Mesodermal cell (in vitro differentiated cells): ENCODE data around the gene MYLK4.

ENCODE experiments used
- H3K27ac ChIP-seq: 2 replicates; pipeline ENCODE4 v1.7.0; 2013; ENCODE audit warnings: mild to moderate bottlenecking, low read depth, low read length, moderate library complexity; ENCODE audit not compliant: severe bottlenecking
- H3K36me3 ChIP-seq: 2 replicates; pipeline ENCODE4 v1.7.1; 2013; ENCODE audit warnings: mild to moderate bottlenecking, low read length, moderate library complexity; ENCODE audit not compliant: control insufficient read depth, insufficient read depth
- H3K4me1 ChIP-seq: one replicate; pipeline ENCODE4 v1.7.1; 2013; ENCODE audit warnings: mild to moderate bottlenecking, low read length; ENCODE audit not compliant: insufficient read depth, control insufficient read depth, poor library complexity, severe bottlenecking
- H3K4me3 ChIP-seq: 2 replicates; pipeline ENCODE4 v1.7.0; 2013; ENCODE audit warnings: low read length, control low read depth, mild to moderate bottlenecking; ENCODE audit not compliant: insufficient read depth, poor library complexity, severe bottlenecking; ENCODE audit errors: extremely low read depth
- H3K9me3 ChIP-seq: 2 replicates; pipeline ENCODE4 v1.7.1; 2013; ENCODE audit warnings: mild to moderate bottlenecking, low read length, moderate library complexity; ENCODE audit not compliant: control insufficient read depth
- WGBS, 2 experiments: methylation state at CpG; one replicate each; pipeline ENCODE4 v1.1.5; 2013; ENCODE audit warnings: missing lambda C conversion rate in 2 of 2; ENCODE audit not compliant: insufficient coverage in 2 of 2; 5-methylcytosine and 5-hydroxymethylcytosine counted together

MYLK4 gene

DNA sequence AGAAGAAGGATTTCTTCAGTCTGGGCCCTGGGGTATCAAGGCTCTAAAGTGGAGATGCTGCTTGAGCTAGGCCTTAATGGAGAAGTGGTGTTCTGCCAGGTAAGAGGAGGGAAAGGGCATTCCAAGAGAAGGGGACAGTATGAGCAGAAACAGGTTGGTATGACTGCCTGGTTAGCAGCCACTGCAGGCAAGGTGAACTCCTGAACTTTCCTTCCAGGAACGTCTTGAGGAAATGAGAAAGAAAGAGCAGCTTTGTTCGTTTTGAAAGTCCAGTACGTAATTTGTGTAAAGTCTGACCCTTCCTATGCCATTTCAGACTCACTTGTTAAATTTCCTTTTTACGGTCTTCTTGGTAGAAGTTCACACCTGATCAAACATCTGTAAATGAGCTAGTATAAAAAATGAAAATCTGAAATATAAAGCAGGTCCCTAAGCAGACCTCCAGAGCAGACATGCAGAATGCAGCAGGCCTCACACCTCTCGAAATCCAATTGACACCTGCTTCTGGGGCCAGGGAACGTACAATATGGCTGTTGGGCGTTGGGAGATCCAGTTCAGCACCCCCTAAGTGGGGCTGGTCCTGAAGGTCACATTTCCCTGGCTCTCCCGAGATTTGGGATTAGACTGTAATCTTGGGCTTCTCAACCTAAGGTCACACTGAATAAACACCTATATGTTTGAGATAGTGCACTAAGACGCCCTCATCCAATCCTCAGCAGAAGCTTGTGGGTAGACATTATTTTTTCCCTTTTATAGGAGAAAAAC is 33.6 kb downstream of the MYLK4 start:
- H3K27ac ChIP-seq: no peak overlapping the region
- no peak overlapping the region for H3K4me3 ChIP-seq
- WGBS, 2 experiments: 93 to 94% methylated on average over 6 to 7 of the region's 9 CpGs
- H3K36me3 ChIP-seq: no peaks in the 10 kb centered on the region
- peaks cover 6% of the 10 kb centered on the region for H3K4me1 ChIP-seq
- peaks cover 12% of the 10 kb centered on the region for H3K9me3 ChIP-seq

DNA sequence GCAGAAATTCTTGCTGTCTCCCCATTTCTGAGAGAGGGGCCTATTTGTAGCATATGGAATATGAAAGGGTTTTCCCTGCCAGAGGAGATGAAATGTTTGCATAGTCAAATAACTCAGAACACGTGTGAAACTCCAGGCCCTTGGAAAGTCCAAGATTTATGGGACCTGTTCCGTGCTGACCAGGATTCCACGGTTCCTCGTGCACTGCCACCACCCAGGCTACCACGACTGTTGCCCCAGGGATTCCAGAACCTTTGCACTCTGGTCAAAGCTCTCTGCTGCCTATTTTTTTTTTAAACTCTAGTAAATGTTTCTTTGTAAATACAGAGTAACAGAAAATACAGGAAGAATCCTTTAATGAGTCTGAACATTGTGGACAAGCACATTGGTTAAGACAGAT is 35.0 kb downstream of the MYLK4 start:
- Histone ChIP-seq H3K4me3 (no peak overlapping the region), H3K9me3 (peaks cover 15% of the 10 kb centered on the region), H3K4me1 (peaks cover 6% of the 10 kb centered on the region), H3K27ac (no peak overlapping the region), H3K36me3 (no peaks in the 10 kb centered on the region)
- WGBS, 2 experiments: 93 to 98% methylated on average over 4 of the region's 5 CpGs

DNA sequence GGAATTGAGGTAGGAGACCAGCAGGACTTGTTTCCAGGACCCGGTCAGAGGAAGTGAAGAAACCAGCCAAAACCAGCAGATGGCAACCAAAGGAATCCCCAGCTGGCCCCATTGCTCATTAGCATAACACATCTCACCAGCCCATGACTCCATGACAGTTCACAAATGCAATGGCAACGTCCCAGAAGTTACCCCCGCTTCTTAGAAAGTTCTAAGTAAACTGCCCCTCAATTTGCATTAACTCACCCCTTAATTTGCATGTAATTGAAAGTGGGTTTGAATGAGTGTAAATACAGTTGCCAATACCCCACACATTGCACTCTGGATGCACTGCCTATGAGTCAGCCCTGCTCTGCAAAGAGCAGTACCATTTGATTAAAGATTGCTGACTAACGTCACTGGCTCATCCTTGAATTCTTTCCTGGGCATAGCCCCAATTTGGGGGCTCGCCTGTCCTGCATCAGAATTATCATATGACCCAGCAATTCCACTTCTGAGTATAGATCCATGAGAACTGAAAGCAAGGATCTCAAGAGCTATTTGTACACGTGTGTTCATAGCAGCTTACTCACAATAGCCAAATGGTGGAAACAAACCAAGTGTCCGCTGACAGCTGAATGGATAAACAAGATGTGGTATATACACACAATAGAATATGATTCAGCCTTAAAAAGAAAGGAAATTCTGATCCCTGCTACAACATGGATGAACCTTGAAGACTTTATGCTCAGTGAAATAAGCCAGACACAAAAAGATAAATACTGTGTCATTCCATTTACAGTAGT is 36.4 kb downstream of the MYLK4 start:
- H3K27ac ChIP-seq: no peak overlapping the region
- no peak overlapping the region for H3K4me3 ChIP-seq
- peaks cover 27% of the 10 kb centered on the region for H3K9me3 ChIP-seq
- no peaks in the 10 kb centered on the region for H3K36me3 ChIP-seq
- 79 to 97% methylated on average over 3 of the region's 7 CpGs for WGBS, 2 experiments
- peaks cover 6% of the 10 kb centered on the region for H3K4me1 ChIP-seq

DNA sequence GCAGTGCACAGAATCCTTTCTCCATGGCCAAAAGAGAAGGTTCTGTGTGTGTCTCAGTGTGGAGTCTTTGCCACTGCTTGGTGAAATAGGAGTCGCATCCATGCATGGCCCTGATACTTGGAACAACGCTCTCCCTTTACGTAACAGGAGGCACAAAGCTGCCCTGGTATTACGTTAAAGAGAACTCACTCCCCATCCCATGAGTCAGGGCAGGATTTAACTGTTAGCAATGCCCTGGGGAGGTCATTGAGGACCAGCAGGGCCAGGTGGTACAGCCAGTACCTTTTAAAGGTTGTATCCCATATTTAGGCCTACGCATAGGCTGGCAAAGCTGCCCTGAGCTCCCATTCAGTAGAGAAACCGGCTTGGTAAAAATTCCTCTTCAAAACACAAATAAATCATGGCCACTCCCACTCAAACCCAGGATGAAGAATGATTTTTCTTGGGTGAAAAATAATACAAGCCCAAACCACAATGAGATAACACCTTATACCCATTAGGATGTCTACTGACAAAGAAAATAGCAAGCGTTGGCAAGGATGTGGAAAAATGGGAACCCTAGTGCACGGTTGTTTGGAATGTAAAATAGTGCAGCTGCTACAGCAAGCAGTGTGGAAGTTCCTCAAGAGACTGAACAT is 37.1 kb downstream of the MYLK4 start:
- 89 to 93% methylated on average over 5 to 8 of the region's 8 CpGs for WGBS, 2 experiments
- Histone ChIP-seq H3K4me1 (peaks cover 6% of the 10 kb centered on the region), H3K36me3 (no peaks in the 10 kb centered on the region), H3K9me3 (peaks cover 33% of the 10 kb centered on the region), H3K4me3 (no peak overlapping the region), H3K27ac (no peak overlapping the region)

DNA sequence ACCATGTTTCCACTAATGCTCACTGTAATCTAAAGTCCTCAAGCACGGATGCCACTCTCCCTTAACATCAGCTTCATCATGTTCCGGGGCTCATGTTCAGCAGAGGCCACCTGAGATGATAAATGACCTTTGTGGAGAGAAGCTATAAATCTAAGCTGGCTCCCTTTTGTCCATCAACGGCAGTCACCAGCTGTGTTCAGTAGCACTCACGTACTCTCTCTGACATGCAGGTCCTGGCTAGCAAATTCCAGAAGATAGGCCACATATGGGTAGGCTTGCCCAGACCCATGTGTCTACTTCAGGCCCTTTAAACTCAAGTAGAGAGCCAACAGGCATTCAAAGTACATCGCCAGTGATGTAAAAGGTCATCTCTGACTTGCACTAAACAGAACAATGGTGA is 38.6 kb downstream of the MYLK4 start:
- no peaks in the 10 kb centered on the region for H3K36me3 ChIP-seq
- H3K27ac ChIP-seq: no peak overlapping the region
- 92 to 95% methylated on average over 3 of the region's 5 CpGs for WGBS, 2 experiments
- H3K4me1 ChIP-seq: peaks cover 6% of the 10 kb centered on the region
- H3K4me3 ChIP-seq: no peak overlapping the region
- H3K9me3 ChIP-seq: peaks cover 33% of the 10 kb centered on the region

DNA sequence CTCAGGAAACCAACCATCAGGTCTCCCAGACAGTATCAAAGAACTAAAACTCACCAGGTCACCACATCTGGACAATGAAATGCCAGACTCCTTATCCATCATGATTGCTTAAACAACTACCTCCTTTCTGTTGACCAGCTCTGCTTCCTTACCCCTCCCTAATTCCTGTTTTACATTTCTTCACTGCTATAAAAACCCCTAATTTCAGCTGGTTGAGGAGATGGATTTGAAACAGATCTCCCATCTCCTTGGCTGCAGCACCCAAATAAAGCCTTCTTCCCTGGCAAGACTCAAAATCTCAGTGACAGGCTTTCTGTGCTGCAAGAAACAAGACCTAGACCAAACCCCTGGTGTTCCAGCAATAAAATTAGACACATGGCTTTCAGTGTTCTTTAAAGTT is 40.3 kb downstream of the MYLK4 start:
- Histone ChIP-seq H3K27ac (no peak overlapping the region), H3K4me1 (peaks cover 6% of the 10 kb centered on the region), H3K4me3 (no peak overlapping the region), H3K36me3 (no peaks in the 10 kb centered on the region), H3K9me3 (peaks cover 33% of the 10 kb centered on the region)

DNA sequence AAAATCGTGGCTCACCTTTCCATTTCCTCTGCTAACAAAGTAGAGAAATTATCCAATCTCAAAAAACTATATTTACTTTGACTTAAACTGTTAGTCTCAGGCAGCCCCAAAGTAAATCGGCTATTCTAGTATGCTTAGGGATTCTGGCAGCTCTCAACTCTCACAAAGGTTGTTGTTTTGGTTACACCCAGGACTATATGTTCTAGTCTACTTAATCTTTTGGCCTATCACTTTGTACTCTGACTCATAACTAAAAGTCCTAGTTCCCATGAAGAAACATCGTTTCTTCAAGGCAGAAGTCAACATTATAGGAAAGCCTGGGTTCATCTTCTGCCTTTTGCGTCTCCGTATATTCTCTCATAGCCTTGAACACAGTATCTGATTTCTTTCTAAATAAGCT is 42.3 kb downstream of the MYLK4 start:
- H3K4me1 ChIP-seq: no peaks in the 10 kb centered on the region
- H3K36me3 ChIP-seq: no peaks in the 10 kb centered on the region
- WGBS, 2 experiments: 95 to 100% methylated on average over 2 of the region's 5 CpGs
- H3K9me3 ChIP-seq: peaks cover 30% of the 10 kb centered on the region
- no peak overlapping the region for H3K4me3 ChIP-seq
- H3K27ac ChIP-seq: no peak overlapping the region

DNA sequence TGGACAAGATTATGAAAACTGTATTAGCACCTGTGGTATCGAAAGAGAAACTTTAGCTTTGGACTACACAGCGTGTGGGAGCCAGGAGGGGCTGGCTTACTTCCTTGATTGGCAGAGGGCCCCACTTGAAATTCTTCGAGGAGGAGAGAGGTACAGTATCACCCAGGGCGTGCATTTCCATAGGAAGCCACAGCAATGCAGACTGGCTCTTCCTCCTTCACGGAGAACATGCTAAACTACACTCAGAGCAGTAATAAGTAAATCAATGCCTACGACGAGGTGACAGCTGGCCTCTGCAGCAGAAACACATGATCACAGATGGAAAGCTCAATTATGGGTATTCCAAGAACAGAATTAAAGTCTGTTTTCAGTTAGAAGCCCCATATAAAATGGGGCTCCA is 44.2 kb downstream of the MYLK4 start:
- Histone ChIP-seq H3K27ac (no peak overlapping the region), H3K4me3 (no peak overlapping the region), H3K36me3 (no peaks in the 10 kb centered on the region), H3K4me1 (no peaks in the 10 kb centered on the region), H3K9me3 (peaks cover 22% of the 10 kb centered on the region)
- WGBS, 2 experiments: 90 to 91% methylated on average over 6 to 7 of the region's 7 CpGs

DNA sequence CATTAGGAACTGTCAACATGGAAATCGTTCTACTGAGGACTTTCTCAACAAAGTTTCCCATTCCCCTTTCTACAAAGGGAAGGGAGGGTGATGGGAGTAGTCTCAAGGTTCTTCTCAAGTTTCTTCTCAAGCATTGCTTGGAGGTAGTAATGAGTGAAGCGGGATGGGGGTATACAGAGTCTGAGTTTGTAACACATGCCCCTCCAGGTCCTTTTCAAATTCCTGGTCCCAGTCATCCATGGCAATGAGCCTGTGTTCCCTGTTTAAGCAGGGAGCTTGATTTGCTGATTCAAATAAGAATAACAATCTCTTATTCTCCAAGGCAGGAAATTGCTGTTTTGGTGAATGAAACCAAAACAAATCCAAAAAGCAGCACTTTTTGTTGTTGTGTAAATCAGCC is 45.5 kb downstream of the MYLK4 start:
- H3K9me3 ChIP-seq: peaks cover 13% of the 10 kb centered on the region
- no peak overlapping the region for H3K4me3 ChIP-seq
- no peak overlapping the region for H3K27ac ChIP-seq
- no peaks in the 10 kb centered on the region for H3K4me1 ChIP-seq
- WGBS, 2 experiments: 100% methylated on average over 1 of the region's 2 CpGs; no CpG with 5 or more reads in 1 of the 2 experiments
- H3K36me3 ChIP-seq: no peaks in the 10 kb centered on the region

DNA sequence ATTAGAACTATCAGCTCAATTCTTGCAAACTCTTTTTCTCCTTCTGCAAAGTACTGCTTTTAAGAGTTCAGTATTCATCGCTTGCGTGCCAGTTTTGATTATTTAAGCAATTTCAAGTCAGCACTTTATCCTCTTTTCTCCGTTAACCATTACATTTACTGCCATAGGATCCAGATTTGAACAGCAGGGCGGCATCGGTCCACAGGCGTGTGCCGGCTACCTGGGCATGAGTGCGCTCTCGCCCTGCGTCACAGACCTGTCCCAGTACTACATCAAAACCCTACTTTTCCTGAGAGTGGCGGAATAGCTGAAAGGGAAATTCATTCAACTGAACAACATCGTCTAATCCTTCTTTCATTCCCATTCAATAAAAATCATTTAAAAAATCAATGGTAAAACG is 53.4 kb downstream of the MYLK4 start:
- Histone ChIP-seq H3K27ac (no peak overlapping the region), H3K4me3 (no peak overlapping the region), H3K9me3 (no peaks in the 10 kb centered on the region), H3K4me1 (no peaks in the 10 kb centered on the region), H3K36me3 (no peaks in the 10 kb centered on the region)
- 77 to 86% methylated on average over 11 to 12 of the region's 13 CpGs for WGBS, 2 experiments
